ENCODE measurements around the gene ZP2.

The ZP2 gene

GRCh38 chr16:21217121-21217520 is 5.7 kb upstream of the ZP2 start:
- Histone ChIP-seq H3K36me3 (no peaks in the 10 kb centered on the region), H3K9me3 (ENCODE audit: severe bottlenecking) (peaks cover 3% of the 10 kb centered on the region), H3K27ac (no peak overlapping the region), H3K27me3 (ENCODE audit: insufficient read depth, low read depth, severe bottlenecking) (no peaks in the 10 kb centered on the region), H3K4me3 (ENCODE audit: low read depth, low read length) (no peak overlapping the region)
- no peak for TF ChIP-seq CTCF (IDR thresholded peaks at IDR 0.05; ENCODE audit: low read depth, low read length)
- no peak for DNase-seq

GRCh38 chr16:21214086-21214485 is 2.7 kb upstream of the ZP2 start:
- peaks cover 3% of the 10 kb centered on the region for H3K9me3 ChIP-seq (ENCODE audit: severe bottlenecking)
- H3K36me3 ChIP-seq: no peaks in the 10 kb centered on the region
- no peak for DNase-seq
- TF ChIP-seq CTCF (IDR thresholded peaks at IDR 0.05; ENCODE audit: low read depth, low read length): no peak
- no peaks in the 10 kb centered on the region for H3K27me3 ChIP-seq (ENCODE audit: insufficient read depth, low read depth, severe bottlenecking)
- H3K27ac ChIP-seq: no peak overlapping the region
- no peak overlapping the region for H3K4me3 ChIP-seq (ENCODE audit: low read depth, low read length)

DNA sequence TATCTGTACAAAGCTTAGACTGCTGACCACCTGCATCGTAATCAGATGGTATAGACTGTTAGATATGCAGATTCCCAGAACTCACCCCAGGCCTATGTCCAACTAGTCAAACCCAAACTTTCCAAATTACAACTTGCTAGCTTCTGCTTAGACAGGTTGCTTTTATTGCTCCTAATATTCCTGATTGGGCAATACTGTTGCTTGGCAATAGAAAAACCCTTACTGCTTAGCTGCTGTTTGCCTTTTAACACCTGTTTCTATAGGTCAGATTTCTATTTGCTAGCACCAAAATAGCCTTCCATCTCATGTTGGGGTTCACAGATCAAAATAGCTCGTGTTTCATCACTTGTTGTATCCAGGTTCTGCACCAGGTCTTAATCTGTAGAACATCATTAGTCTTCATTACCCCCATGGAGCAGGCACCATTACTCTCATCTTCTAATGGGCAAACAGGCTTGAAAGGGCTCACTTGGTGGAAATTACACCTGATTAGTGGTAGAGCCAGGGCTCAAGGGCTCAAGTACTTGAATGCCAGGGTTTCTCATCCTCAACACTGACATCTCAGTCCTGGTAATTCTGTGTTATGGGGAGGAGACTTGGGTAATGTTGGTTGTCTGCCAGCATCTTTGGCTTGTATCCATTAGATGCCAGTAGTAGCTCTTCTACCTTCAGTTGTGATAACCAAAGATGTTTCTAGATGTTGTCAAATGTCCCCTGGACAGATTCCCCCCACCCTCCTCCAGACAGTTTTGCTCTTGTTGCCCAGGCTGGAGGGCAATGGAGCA is 2.7 kb downstream of the ZP2 start:
- DNase-seq: no peak
- Histone ChIP-seq H3K27ac (no peak overlapping the region), H3K4me3 (ENCODE audit: low read depth, low read length) (no peak overlapping the region), H3K36me3 (no peaks in the 10 kb centered on the region), H3K9me3 (ENCODE audit: severe bottlenecking) (no peaks in the 10 kb centered on the region), H3K27me3 (ENCODE audit: insufficient read depth, low read depth, severe bottlenecking) (no peaks in the 10 kb centered on the region)
- no peak for TF ChIP-seq CTCF (IDR thresholded peaks at IDR 0.05; ENCODE audit: low read depth, low read length)

DNA sequence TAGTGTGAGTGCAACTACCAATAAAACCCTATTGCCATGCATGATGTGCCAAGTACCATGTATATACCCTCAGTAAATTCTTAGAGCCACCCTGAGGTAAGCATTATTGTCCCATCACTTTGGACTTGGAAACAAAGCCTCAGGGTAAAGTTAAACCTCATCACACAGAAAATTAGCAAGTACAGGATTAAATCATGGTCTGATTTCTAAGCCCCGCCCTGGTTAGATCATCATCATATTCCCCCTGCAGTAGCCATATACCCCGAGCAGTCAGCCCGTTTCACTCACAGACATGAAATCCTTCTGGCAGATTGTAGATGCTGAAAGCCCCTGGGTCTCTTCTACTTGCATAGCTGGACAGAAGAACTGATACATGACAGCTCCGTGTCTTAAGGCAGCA is 4.8 kb downstream of the ZP2 start:
- Histone ChIP-seq H3K4me3 (ENCODE audit: low read depth, low read length) (no peak overlapping the region), H3K27ac (no peak overlapping the region), H3K36me3 (no peaks in the 10 kb centered on the region), H3K9me3 (ENCODE audit: severe bottlenecking) (no peaks in the 10 kb centered on the region), H3K27me3 (ENCODE audit: insufficient read depth, low read depth, severe bottlenecking) (no peaks in the 10 kb centered on the region)
- no peak for TF ChIP-seq CTCF (IDR thresholded peaks at IDR 0.05; ENCODE audit: low read depth, low read length)
- DNase-seq: no peak

DNA sequence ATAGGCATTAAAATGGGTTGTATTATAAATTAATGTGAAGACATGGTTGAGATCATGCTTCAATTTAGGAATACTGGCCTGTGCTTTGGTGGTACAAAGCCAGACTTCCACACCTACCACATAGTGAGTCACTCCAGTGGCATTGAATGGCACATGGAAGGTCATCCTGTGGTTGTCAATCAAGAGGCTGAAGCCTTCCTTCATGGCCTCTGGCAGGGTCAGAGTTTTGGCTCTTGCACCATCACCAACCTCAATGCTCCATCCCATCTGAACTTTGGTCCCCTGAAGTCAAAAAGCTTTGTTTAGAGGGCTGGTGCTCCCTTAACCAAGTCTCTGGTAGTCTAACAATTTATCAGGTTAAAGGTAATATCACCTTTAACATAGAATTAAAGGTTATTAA is 6.1 kb downstream of the ZP2 start:
- DNase-seq: no peak
- Histone ChIP-seq H3K36me3 (no peaks in the 10 kb centered on the region), H3K9me3 (ENCODE audit: severe bottlenecking) (no peaks in the 10 kb centered on the region), H3K27ac (no peak overlapping the region), H3K4me3 (ENCODE audit: low read depth, low read length) (no peak overlapping the region), H3K27me3 (ENCODE audit: insufficient read depth, low read depth, severe bottlenecking) (no peaks in the 10 kb centered on the region)
- no peak for TF ChIP-seq CTCF (IDR thresholded peaks at IDR 0.05; ENCODE audit: low read depth, low read length)
